ENCODE measurements around the gene KCTD11. TPM values are rescaled to one million over a fixed set of nuclear protein-coding genes. Genes with fewer than 3 reads are reported as not detected.

The KCTD11 gene
- total and polyA plus RNA-seq, 10 of the 15 experiments (the other 5 are each of a cell fraction or from before 2014, with no cell fraction given), result 0.05 to 7.3 (median 2.9) TPM

GRCh38 chr17:7306911-7307685 lies 44.9 kb upstream of the KCTD11 start, which contains the start of gene EIF5A (continued):
- TF ChIP-seq SUPT20H (IDR thresholded peaks at IDR 0.05; ENCODE audit: borderline replicate concordance, control insufficient read depth, low read depth, low read length) (no peak), E2F8 (IDR thresholded peaks at IDR 0.05; ENCODE audit: low read depth, partially characterized antibody) (peak; percentile 83), MEF2B (IDR thresholded peaks at IDR 0.05; ENCODE audit: partially characterized antibody, poor library complexity, severe bottlenecking) (no peak), SRF (IDR thresholded peaks at IDR 0.05; ENCODE audit: low read depth in 2 of 2, low read length in 2 of 2) (peak in 1 of 2 experiments; percentile 88; a peak in 2 of 4 replicates), NKRF (conservative IDR thresholded peaks at IDR 0.05) (no peak), USF2 (IDR thresholded peaks at IDR 0.05; ENCODE audit: borderline replicate concordance, low read depth, low read length) (no peak), STAT3 (IDR thresholded peaks at IDR 0.05; ENCODE audit: low read depth, low read length) (0 out of 2 replicates have a peak, but pooled peaks have one; percentile 21), USF1 (IDR thresholded peaks at IDR 0.05; ENCODE audit: borderline replicate concordance, extremely low read length, insufficient read depth, low read depth, low read length) (no peak), POLR2AphosphoS2 (IDR thresholded peaks at IDR 0.05; ENCODE audit: low read depth, low read length) (peak; percentile 72), CHD2 (IDR thresholded peaks at IDR 0.05; ENCODE audit: borderline replicate concordance, low read depth, low read length) (peak; percentile 50; the same call in 1 of the 2 replicates), EZH2 (IDR thresholded peaks at IDR 0.05; ENCODE audit: borderline replicate concordance, control insufficient read depth, low read depth, low read length) (no peak), RELA (IDR thresholded peaks at IDR 0.05; ENCODE audit: borderline replicate concordance, partially characterized antibody) (peak; percentile 58), ZNF592 (IDR thresholded peaks at IDR 0.05) (no peak), PAX8 (IDR thresholded peaks at IDR 0.05) (no peak), EP300 (IDR thresholded peaks at IDR 0.05; ENCODE audit: borderline replicate concordance in 1 of 2, control insufficient read depth in 1 of 2, low read depth in 2 of 2, low read length in 2 of 2) (0 out of 4 replicates have a peak, but pooled peaks of 1 of the 2 experiments have one; percentile 54), HDAC2 (IDR thresholded peaks at IDR 0.05) (no peak)

Measured in GM12878 (cell line).